SK-N-MC (cell line): ENCODE results near the gene UBQLN4.
"Not testable (repeated sequence)": the region's sequence is repeated elsewhere in the genome, so short reads cannot be mapped to it uniquely, and the experiment has no call there.

Experiments used
- DNase-seq: peaks from one replicate; pipeline ENCODE4 v3.0.0-alpha.2; 2011; ENCODE audit warnings: low read depth, low spot score
- H3K27ac ChIP-seq: fragments of 200-600 bp; sonication (generic); 2 replicates; pipeline ENCODE4 v1.5.1; 2016; ENCODE audit warnings: mixed run types
- H3K36me3 ChIP-seq: fragments of 200-600 bp; sonication (generic); 2 replicates; pipeline ENCODE4 v1.6.1; 2017; ENCODE audit warnings: antibody characterized with exemption, low read length, mixed read lengths; ENCODE audit not compliant: insufficient read depth
- H3K4me3 ChIP-seq: fragments of 200-600 bp; sonication (generic); 2 replicates; pipeline ENCODE4 v1.5.1; 2016
- H3K9ac ChIP-seq: fragments of 200-600 bp; sonication (generic); 2 replicates; pipeline ENCODE4 v1.8.0; 2017; ENCODE audit warnings: mixed run types, mixed read lengths; ENCODE audit not compliant: insufficient read length
- H3K9me3 ChIP-seq: fragments of 200-600 bp; sonication (generic); 2 replicates; pipeline ENCODE4 v1.6.1; 2017; ENCODE audit warnings: low read depth, mild to moderate bottlenecking, antibody characterized with exemption, low read length, moderate library complexity, mixed read lengths
- EZH2 ChIP-seq: fragments of 200-600 bp; sonication (generic); IDR thresholded peaks from one replicate; pipeline ENCODE4 v1.6.1; 2017; ENCODE audit warnings: antibody characterized with exemption
- FOXP2 ChIP-seq: optimal IDR thresholded peaks from 2 replicates; pipeline ENCODE3; 2011; ENCODE audit warnings: mild to moderate bottlenecking, moderate library complexity; ENCODE audit not compliant: insufficient read depth; ENCODE audit errors: extremely low read length, control extremely low read depth
- POLR2AphosphoS5 ChIP-seq: IDR thresholded peaks from 2 replicates; pipeline ENCODE4 v1.6.1; 2012; ENCODE audit warnings: mild to moderate bottlenecking, low read depth, low read length, borderline replicate concordance

The UBQLN4 gene

GRCh38 chr1:156045076-156045475 lies 8.5 kb downstream of the UBQLN4 start:
- DNase-seq: no peak
- Histone ChIP-seq H3K9me3 (no peaks in the 10 kb centered on the region), H3K36me3 (peaks cover 65% of the 10 kb centered on the region; the same call in 1 of the 2 replicates), H3K9ac (no peak overlapping the region), H3K4me3 (no peak overlapping the region), H3K27ac (no peak overlapping the region)
- no peak for TF ChIP-seq FOXP2
- no peak for TF ChIP-seq EZH2
- no peak for TF ChIP-seq POLR2AphosphoS5

- H3K9ac ChIP-seq: no peak overlapping the region
- no peak for TF ChIP-seq EZH2
- TF ChIP-seq FOXP2: no peak
- TF ChIP-seq POLR2AphosphoS5: no peak
- no peak for DNase-seq
- H3K9me3 ChIP-seq: no peaks in the 10 kb centered on the region
- peaks cover 53% of the 10 kb centered on the region; the same call in 1 of the 2 replicates for H3K36me3 ChIP-seq
- H3K4me3 ChIP-seq: no peak overlapping the region
- H3K27ac ChIP-seq: no peak overlapping the region
These were observed 10.8 kb downstream of the UBQLN4 start for GRCh38 chr1:156042828-156043227.

- H3K27ac ChIP-seq, H3K4me3 ChIP-seq, H3K9ac ChIP-seq, H3K9me3 ChIP-seq, DNase-seq: not testable (repeated sequence)
- peaks cover 19% of the 10 kb centered on the region; the same call in 1 of the 2 replicates for H3K36me3 ChIP-seq
These were observed 18.6 kb downstream of the UBQLN4 start for GRCh38 chr1:156034991-156035390.

- H3K36me3 ChIP-seq: peaks cover 10% of the 10 kb centered on the region; the same call in 1 of the 2 replicates
- no peak for DNase-seq
- H3K9me3 ChIP-seq: no peaks in the 10 kb centered on the region
- H3K9ac ChIP-seq: no peak overlapping the region
- TF ChIP-seq FOXP2: no peak
- TF ChIP-seq POLR2AphosphoS5: no peak
- TF ChIP-seq EZH2: no peak
- H3K27ac ChIP-seq: no peak overlapping the region
- H3K4me3 ChIP-seq: no peak overlapping the region
These were observed 20.6 kb downstream of the UBQLN4 start for GRCh38 chr1:156033011-156033410.

GRCh38 chr1:156026588-156026987 lies 27.0 kb downstream of the UBQLN4 start:
- Histone ChIP-seq H3K9ac (no peak overlapping the region), H3K4me3 (no peak overlapping the region), H3K9me3 (no peaks in the 10 kb centered on the region), H3K36me3 (no peaks in the 10 kb centered on the region), H3K27ac (no peak overlapping the region)
- TF ChIP-seq FOXP2 (no peak), EZH2 (no peak), POLR2AphosphoS5 (no peak)
- no peak for DNase-seq

GRCh38 chr1:156025876-156026275 lies 27.7 kb downstream of the UBQLN4 start:
- Histone ChIP-seq H3K36me3 (no peaks in the 10 kb centered on the region), H3K4me3 (no peak overlapping the region), H3K27ac (no peak overlapping the region), H3K9ac (no peak overlapping the region), H3K9me3 (no peaks in the 10 kb centered on the region)
- no peak for DNase-seq
- TF ChIP-seq EZH2: no peak
- no peak for TF ChIP-seq POLR2AphosphoS5
- TF ChIP-seq FOXP2: no peak

- no peaks in the 10 kb centered on the region for H3K9me3 ChIP-seq
- H3K36me3 ChIP-seq: peaks cover 1% of the 10 kb centered on the region
- TF ChIP-seq EZH2 (no peak), FOXP2 (no peak), POLR2AphosphoS5 (no peak)
- no peak overlapping the region for H3K9ac ChIP-seq
- DNase-seq: no peak
- no peak overlapping the region for H3K27ac ChIP-seq
- no peak overlapping the region for H3K4me3 ChIP-seq
These were observed 28.8 kb downstream of the UBQLN4 start for GRCh38 chr1:156024801-156025200.

- no peak for DNase-seq
- Histone ChIP-seq H3K9me3 (no peaks in the 10 kb centered on the region), H3K27ac (no peak overlapping the region), H3K9ac (no peak overlapping the region), H3K4me3 (no peak overlapping the region), H3K36me3 (peaks cover 25% of the 10 kb centered on the region)
- TF ChIP-seq POLR2AphosphoS5 (no peak), EZH2 (no peak), FOXP2 (no peak)
These were observed 31.6 kb downstream of the UBQLN4 start for GRCh38 chr1:156021954-156022353.

GRCh38 chr1:156021093-156021428 lies 32.5 kb downstream of the UBQLN4 start:
- peak; percentile 50; the same call in 1 of the 2 replicates for TF ChIP-seq POLR2AphosphoS5
- TF ChIP-seq FOXP2: no peak
- Histone ChIP-seq H3K9me3 (no peaks in the 10 kb centered on the region), H3K4me3 (peak overlapping the region; percentile 93), H3K9ac (peak overlapping the region; percentile 80), H3K36me3 (peaks cover 34% of the 10 kb centered on the region), H3K27ac (peak overlapping the region; percentile 54; the same call in 1 of the 2 replicates)
- DNase-seq: no peak
